Psoas muscle (tissue), 8 donors: ENCODE results near the gene MGAT3. TPM values are rescaled to one million over a fixed set of nuclear protein-coding genes. Genes with fewer than 3 reads are reported as not detected.

Source experiments
- ATAC-seq, 4 donors: fragments of 200-7000 bp; cut with Tn5 transposase; one replicate each; pipeline ENCODE4 v1.9.1; 2020; ENCODE audit warnings: moderate library complexity in 3 of 4, mild to moderate bottlenecking in 2 of 4
- DNase-seq, 2 donors: peaks; one replicate each; pipeline ENCODE4 v3.0.0-alpha.2; 2020
- H3K27ac ChIP-seq: fragments of 200-600 bp; one replicate; pipeline ENCODE4 v1.8.0; 2022
- H3K27me3 ChIP-seq, 3 donors: fragments of 200-600 bp in 1 of 3; one replicate each; pipeline versions ENCODE4 v1.6.1 to v1.8.0; 2013 to 2022; ENCODE audit warnings: low read length in 2 of 3, mild to moderate bottlenecking in 2 of 3, moderate library complexity in 1 of 3; ENCODE audit not compliant: insufficient read depth in 3 of 3
- H3K36me3 ChIP-seq, 2 donors: fragments of 200-600 bp in 1 of 2; one replicate each; pipeline versions ENCODE4 v1.6.1 to v1.8.0; 2013 to 2022; ENCODE audit warnings: low read depth in 1 of 2, mild to moderate bottlenecking in 1 of 2, moderate library complexity in 1 of 2; ENCODE audit not compliant: insufficient read depth in 1 of 2
- H3K4me1 ChIP-seq: fragments of 200-600 bp; one replicate; pipeline ENCODE4 v1.8.0; 2022
- H3K4me3 ChIP-seq: fragments of 200-600 bp; one replicate; pipeline ENCODE4 v1.8.0; 2022; ENCODE audit warnings: mild to moderate bottlenecking
- H3K9me3 ChIP-seq: fragments of 200-600 bp; one replicate; pipeline ENCODE4 v1.8.0; 2022
- CTCF ChIP-seq: fragments of 200-600 bp; IDR thresholded peaks from one replicate; pipeline ENCODE4 v1.8.0; 2022; ENCODE audit warnings: antibody characterized with exemption
- whole genome bisulfite sequencing, 3 donors: extraction: QIAGEN DNeasy Blood & Tissue Kit; methylation state at CpG; one replicate each; pipeline versions ENCODE4 v1.1.6 to v1.1.7; 2013; 5-methylcytosine and 5-hydroxymethylcytosine counted together
- intact Hi-C, 2 donors: fragments of 100-400 bp; cut with DNase I; formaldehyde crosslinking; loops; one replicate each; pipeline versions ENCODE4 v1.11.0 to v1.14.2; 2022
- polyA plus RNA-seq, 3 donors: library from polyadenylated mRNA; stranded (reverse); fragments of 200-250 nt; gene quantifications; one replicate each; pipeline ENCODE4 v1.2.3, GENCODE V29; 2013
- total RNA-seq, 4 donors: library from RNA; stranded (reverse); fragmentation: NEBNext Ultra II Directional in 2 of 4; extraction: Animal tissue kit (Norgen Biotek cat#: 25700) in 2 of 4; gene quantifications; one replicate each; pipeline versions ENCODE4 v1.2.1 to v1.2.4, GENCODE V29; 2021 to 2023
- donor health status: healthy with polysubstance abuse.
- donor health status: DM: no; HTN: no; CAD: no; lungs with moderate emphysema.
- donor health status: Bipolar disorder and iron deficiency.
- donor health status: healthy.
- donor health status: DM: yes; HTN: yes; CAD: no.
- donor health status: DM: no; HTN: no; CAD: no.
- donor health status: DM: no; HTN: no; CAD: no.
- donor health status: DM: yes; HTN: yes; CAD: no.

MGAT3 gene
- total and polyA plus RNA-seq, 7 donors: 0.53 to 2.2 (median 1.4) TPM

- ATAC-seq (no peak), DNase-seq (no peak)
- H3K36me3 ChIP-seq: peaks cover under 1 to 16% of the 10 kb centered on the region in 2 donors
- H3K4me3 ChIP-seq: no peak overlapping the region
- 84 to 89% (median 88%) methylated on average over 6 of the region's 6 CpGs for WGBS, 3 donors
- intact Hi-C loops: no loop called here
- H3K4me1 ChIP-seq: peaks cover 26% of the 10 kb centered on the region
- H3K27me3 ChIP-seq: no peaks in the 10 kb centered on the region
- TF ChIP-seq CTCF: no peak
- peak overlapping the region; percentile 91 for H3K27ac ChIP-seq
- no peaks in the 10 kb centered on the region for H3K9me3 ChIP-seq
These were observed 43.3 kb downstream of the MGAT3 start for GRCh38 chr22:39500101-39500500.

- TF ChIP-seq CTCF: no peak
- H3K36me3 ChIP-seq: peaks cover 6 to 32% of the 10 kb centered on the region in 2 donors
- H3K27me3 ChIP-seq: no peaks in the 10 kb centered on the region
- DNase-seq: no peak
- WGBS, 3 donors: 29 to 34% (median 34%) methylated on average over 13 of the region's 13 CpGs
- H3K9me3 ChIP-seq: no peaks in the 10 kb centered on the region
- intact Hi-C loops: loop anchor here in 1 of 2 donors (2.0 kb wide), 2 partner anchors 17 to 27 kb away; no protein-coding TSS in a partner anchor
- H3K4me3 ChIP-seq: peak overlapping the region; percentile 87
- peak overlapping the region; percentile 91 for H3K27ac ChIP-seq
- H3K4me1 ChIP-seq: peaks cover 20% of the 10 kb centered on the region
- no peak for ATAC-seq
These were observed 44.9 kb downstream of the MGAT3 start for GRCh38 chr22:39501644-39502108.

- DNase-seq (peak; percentile 98 to 99), ATAC-seq (peak; percentile 98 to 99 (median 99))
- WGBS, 3 donors: 0 to 1% (median 1%) methylated on average over 40 to 58 of the region's 58 CpGs
- peak within 1 kb of the TSS; percentile 87 for H3K4me3 ChIP-seq
- no peaks in the 10 kb centered on the region for H3K9me3 ChIP-seq
- H3K36me3 ChIP-seq: peaks cover 6 to 37% of the 10 kb centered on the region in 2 donors
- TF ChIP-seq CTCF: no peak
- no peaks in the 10 kb centered on the region for H3K27me3 ChIP-seq
- H3K27ac ChIP-seq: peak within 1 kb of the TSS; percentile 91
- H3K4me1 ChIP-seq: peaks cover 19% of the 10 kb centered on the region
- intact Hi-C loops: loop anchor here in 1 of 2 donors (2.0 kb wide), 2 partner anchors 17 to 27 kb away; no protein-coding TSS in a partner anchor
These were observed 45.4 kb downstream of the MGAT3 start, which contains the start of gene MIEF1 for GRCh38 chr22:39502109-39502788. Gene MIEF1, plus strand, starts transcription at chr22:39502290. Its CDS starts 9,005 bp downstream, at chr22:39511295.

- no peaks in the 10 kb centered on the region for H3K27me3 ChIP-seq
- H3K4me1 ChIP-seq: peaks cover 19% of the 10 kb centered on the region
- peak overlapping the region; percentile 91 for H3K27ac ChIP-seq
- H3K36me3 ChIP-seq: peaks cover 9 to 44% of the 10 kb centered on the region in 2 donors
- DNase-seq (peak in 1 of 2 donors; percentile 37), ATAC-seq (peak in 1 of 4 donors; percentile 7)
- TF ChIP-seq CTCF: no peak
- no peaks in the 10 kb centered on the region for H3K9me3 ChIP-seq
- peak overlapping the region; percentile 87 for H3K4me3 ChIP-seq
- WGBS, 3 donors: 5 to 8% (median 6%) methylated on average over 18 of the region's 18 CpGs
- intact Hi-C loops: loop anchor here in 1 of 2 donors (2.0 kb wide), 2 partner anchors 16 to 26 kb away; no protein-coding TSS in a partner anchor
These were observed 46.1 kb downstream of the MGAT3 start for GRCh38 chr22:39502789-39503409.
